Posterior vena cava (tissue), 2 donors: ENCODE results near the gene URAD. TPM values are rescaled to one million over a fixed set of nuclear protein-coding genes. Genes with fewer than 3 reads are reported as not detected.
A peak's percentile ranks its signal among the peaks of the same experiment; 100 is the strongest.

Experiments used
- DNase-seq: peaks from one replicate; pipeline ENCODE4 v3.0.0-alpha.2; 2020; ENCODE audit warnings: low spot score
- intact Hi-C, 2 donors: fragments of 100-400 bp; cut with DNase I; formaldehyde crosslinking; loops; one replicate each; pipeline versions ENCODE4 v1.14.1 to v1.14.2; 2022 to 2023
- total RNA-seq, 2 donors: library from RNA; stranded (reverse); fragmentation: NEBNext Ultra II Directional; extraction: Animal tissue kit (Norgen Biotek cat#: 25700); gene quantifications; one replicate each; pipeline ENCODE4 v1.2.1, GENCODE V29; 2021
- donor health status: DM: yes; HTN: yes; CAD: no.
- donor health status: DM: yes; HTN: yes; CAD: no.

Gene URAD
- total RNA-seq, 2 donors from 2014 or later, result not detected

- intact Hi-C loops, result no loop called here
- DNase-seq, result no peak
Observed at GRCh38 chr13:27963491-27963890, 25.0 kb downstream of the URAD start.

DNA sequence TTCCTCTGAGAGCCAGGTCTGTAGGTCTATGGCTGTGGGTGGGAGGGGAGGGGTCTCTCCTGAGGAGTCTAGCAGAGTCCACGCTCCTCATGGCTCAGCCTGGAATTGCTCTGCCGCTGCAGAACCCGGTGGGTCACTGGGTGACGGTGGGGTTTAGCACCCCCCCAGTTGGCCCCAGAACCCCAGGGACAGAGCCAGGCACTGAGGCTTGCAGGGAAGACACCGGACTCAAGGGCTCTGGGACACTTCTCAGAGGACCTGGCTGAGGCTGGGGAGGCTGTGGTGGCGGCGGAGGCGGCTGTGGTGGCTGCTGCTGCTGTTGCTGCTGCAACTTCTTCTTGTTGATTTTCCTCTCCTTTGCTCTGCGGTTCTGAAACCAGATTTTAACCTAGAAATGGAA lies 25.5 kb downstream of the URAD start:
- intact Hi-C loops, result no loop called here

DNA sequence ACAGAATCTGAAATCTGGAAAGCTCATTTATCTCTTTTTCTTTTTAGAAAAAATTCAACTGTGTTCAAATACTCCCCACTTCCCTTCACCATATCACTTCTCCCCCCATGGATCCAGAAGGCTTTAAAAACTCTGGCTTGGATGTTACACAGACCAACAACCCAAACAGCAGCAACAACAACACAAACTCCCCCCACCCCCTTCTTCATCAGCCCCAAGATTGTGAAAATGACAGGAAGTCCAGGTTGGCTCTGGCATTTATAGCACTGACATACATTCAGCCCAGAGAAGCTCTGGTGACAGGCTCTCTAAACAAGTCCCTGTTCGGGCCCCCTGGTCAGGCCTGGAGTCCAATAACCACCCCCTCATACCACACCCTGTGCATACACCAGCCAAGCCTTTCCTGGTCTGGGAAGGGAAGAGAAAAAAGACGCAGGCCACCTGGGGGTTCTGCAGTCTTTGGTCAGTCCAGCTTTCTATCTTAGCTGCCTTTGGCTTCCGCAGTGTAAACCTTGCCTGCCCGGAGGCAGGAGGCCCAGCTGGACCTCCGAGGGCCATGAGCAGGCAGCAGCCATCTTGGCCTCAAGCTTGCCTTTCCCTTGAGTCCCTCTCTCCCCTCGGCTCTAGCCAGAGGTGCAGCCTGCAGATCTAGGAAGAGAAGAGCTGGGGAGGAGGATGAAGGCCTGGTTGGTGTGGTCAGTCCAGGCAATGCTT lies 26.2 kb downstream of the URAD start:
- intact Hi-C loops, result no loop called here
- no peak for DNase-seq

More for the DNA sequence above, 25.5 kb downstream of the URAD start:
- no peak for DNase-seq

DNA sequence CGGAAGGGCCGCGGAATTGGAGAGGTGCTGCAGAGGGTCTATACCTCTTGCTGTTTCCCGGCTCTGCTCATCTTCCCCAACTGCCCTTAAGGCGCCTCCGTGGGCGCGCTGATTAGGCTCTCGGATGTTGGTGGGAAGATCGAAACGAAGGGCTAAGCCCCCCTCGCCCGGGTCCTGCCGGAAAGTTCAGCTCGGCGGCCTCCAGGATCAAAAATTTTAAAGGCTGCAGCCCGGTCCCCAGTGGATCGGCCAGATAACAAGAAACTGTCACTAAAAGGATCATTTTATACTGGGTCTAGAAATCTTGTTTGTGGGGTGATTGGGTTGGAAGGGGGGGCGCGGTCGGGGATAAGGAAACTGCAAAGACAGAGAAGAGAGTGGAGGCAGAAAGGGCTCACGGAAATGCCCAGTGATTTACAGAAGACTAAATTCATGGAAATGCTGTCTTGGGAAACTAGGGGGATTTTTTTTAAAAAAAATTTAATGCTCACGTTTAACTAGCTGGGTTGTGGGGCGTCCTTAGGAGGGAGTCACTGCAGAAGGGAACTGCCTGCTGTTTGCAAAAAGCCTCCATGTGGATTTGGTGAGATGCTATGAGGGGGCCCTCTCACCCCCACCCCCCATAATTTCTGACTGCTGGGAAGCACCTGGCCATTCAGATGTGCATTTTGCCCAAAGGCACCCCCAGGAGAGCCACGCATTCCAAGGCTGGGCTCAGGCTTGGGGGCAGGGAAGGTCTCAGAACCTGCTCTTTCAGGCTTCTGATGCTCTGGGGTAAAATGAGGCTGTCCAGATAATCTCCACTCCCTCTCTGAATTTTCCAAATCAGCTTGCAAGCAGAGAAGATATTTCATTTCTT lies 27.0 kb downstream of the URAD start:
- intact Hi-C loops, result no loop called here
- no peak for DNase-seq

DNA sequence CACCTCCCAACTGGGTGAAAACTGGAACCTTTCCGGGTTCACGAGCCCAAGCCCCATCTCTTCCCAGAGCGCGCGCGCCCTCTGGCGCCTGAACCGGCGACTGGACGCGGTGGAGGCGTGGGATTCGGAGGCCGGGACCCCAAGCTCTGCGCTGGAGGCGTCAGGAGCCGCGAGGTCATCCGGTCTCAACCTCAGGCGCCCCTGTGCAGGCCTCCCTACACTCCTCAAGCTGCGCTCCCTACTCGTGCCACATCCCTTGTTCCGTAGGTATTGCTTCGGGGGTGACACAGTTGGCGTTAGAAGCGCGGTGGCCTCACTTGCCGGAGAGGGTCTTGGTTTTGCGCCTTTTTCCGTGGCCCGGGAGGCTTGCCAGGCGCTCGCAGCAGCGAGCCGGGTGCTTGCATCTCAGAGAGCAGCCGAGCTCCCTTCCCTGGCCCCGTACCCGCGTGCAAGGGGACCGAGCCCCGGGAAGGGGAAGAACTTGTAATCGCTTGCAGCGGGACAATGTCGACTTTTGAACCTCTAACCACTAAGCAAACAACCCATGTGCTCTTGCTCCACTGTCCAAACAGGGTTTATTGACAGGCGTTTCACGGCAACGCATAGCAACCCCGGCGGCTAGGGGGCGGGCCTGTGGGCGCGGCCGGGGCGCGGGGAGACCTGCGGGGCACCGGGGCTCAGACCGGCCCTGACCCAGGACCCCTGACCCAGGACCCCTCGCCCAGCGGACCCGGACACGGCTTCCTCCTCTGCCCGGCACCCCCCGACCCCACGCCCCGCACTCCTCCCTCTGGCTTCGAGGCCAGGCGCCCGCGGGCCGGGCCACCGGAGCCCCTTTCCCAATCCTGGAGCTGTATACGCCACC lies 27.9 kb downstream of the URAD start:
- no peak for DNase-seq
- intact Hi-C loops, result no loop called here

DNA sequence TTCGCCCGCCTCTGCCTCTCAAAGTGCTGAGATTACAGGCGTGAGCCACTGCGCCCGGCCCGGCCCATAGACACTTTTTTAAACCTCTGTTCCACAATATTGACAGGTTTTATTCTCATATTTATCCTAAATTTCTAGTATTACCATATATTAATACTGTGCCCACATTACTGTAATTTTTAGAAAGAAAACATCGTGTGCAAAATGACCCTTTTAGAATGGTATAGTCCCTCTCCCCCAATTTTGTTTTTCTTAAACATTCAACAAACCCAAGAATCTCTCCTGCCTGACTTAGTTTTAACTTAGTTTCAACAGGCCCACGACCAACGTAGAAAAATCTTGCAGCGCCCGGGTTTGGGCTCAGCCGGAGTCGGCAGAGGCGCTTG lies 28.5 kb downstream of the URAD start:
- DNase-seq, result no peak
- intact Hi-C loops, result no loop called here

- intact Hi-C loops, result loop anchor here in 1 of 2 donors (1.0 kb wide), 1 partner anchor 32 kb away; the partner anchor contains the start of gene URAD
- no peak for DNase-seq
Observed at GRCh38 chr13:27956576-27957300, 31.8 kb downstream of the URAD start.

GRCh38 chr13:27955014-27955591 lies 33.4 kb downstream of the URAD start:
- DNase-seq, result no peak
- intact Hi-C loops, result no loop called here

DNA sequence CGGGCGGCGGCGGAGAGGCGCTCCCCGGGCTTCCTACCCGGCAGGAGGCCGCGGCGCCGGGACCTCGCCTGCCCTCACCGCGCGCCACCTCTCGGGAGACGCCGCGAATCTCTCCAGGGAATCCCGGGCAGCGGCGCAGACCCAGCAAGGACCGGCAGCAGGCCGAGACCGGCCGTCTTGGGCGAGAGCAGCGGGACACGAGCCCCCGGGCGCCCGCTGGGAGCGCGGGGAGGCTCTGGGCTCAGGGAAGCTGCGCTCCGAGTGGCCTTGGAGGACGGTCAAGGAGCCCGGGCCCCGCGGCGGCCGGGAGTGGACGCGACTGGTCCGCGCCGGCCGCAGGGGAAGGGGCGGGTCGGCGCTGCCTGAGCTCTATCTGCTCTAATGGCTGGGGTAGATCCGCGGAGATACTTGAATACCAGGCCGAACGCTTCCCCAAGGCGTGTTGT lies 34.1 kb downstream of the URAD start:
- intact Hi-C loops, result no loop called here
- peak; percentile 80 for DNase-seq

DNA sequence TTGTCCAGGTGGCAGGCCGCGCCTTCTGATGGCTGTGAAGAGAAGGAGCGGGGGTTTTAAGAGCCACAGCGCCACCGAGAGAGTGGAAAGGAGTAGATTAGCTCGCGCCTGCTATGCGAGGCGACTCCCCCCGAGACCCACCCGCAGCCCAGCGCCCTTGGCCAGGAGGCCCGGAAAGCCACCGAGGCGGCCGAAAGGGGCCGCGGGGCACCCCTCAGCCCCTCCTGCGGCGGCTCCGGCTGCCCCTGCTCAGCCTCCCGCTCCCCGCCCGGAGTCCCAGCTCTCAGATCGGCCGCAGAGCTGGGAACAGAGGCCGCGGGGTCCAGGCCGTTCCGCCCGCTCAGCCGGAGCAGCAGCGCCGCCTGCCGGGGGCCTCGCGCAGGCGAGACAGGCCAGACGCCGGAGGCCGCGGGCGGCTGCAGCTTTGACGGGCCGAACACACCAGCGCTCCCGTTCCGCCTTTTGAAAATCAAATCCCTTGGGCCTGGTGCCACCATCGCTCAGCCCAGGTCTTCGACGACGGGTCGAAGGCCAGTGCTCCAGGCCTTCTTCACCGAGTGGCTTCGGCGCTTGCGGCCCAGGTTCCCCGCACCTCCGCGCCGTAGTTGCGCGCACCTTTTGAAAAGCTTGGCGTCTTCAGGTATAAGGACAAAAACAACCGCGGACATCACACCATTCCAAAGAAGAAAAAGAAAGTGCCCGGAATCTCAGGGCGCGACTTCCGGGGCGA lies 34.7 kb downstream of the URAD start:
- peak; percentile 91 for DNase-seq
- intact Hi-C loops, result no loop called here

- intact Hi-C loops, result no loop called here
- DNase-seq, result no peak
Observed at GRCh38 chr13:27952876-27953675, 35.4 kb downstream of the URAD start.

DNA sequence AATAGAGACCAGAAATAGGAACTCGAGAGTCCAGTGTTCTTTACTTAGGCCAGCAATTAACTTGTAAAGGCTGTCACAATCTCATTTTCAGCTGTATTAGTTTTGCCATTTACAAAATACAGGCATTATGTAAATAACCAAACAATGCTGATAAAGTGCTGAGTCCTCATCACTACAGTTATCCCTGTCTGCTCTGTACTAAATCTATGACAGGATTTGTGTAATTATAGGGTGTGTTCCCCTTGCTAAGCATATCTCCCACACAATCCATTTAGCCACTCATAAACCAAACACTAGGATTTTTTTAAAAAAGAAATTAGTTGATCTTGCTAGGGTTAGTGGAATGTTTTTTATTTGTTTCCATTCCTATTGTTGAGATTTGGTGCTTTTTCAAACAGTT lies 45.5 kb downstream of the URAD start:
- intact Hi-C loops, result no loop called here

GRCh38 chr13:27933580-27934328 lies 54.7 kb downstream of the URAD start:
- no peak for DNase-seq
- intact Hi-C loops, result no loop called here

More for the DNA sequence above, 45.5 kb downstream of the URAD start:
- no peak for DNase-seq

GRCh38 chr13:27933118-27933517 lies 55.4 kb downstream of the URAD start:
- no peak for DNase-seq
- intact Hi-C loops, result no loop called here

- DNase-seq, result no peak
- intact Hi-C loops, result no loop called here
Observed at GRCh38 chr13:27929868-27930267, 58.6 kb downstream of the URAD start.
